Mucosa of descending colon (tissue), 3 donors: Measurements from ENCODE around the gene HECA. TPM values are rescaled to one million over a fixed set of nuclear protein-coding genes. Genes with fewer than 3 reads are reported as not detected.
"Not testable (repeated sequence)": the region's sequence is repeated elsewhere in the genome, so short reads cannot be mapped to it uniquely, and the experiment has no call there.

ENCODE experiments used
- ATAC-seq: fragments of 200-7000 bp; cut with Tn5 transposase; one replicate; pipeline ENCODE4 v1.9.1; 2020; ENCODE audit warnings: mild to moderate bottlenecking, moderate library complexity
- DNase-seq, 3 donors: peaks; one replicate each; pipeline ENCODE4 v3.0.0-alpha.2; 2020
- H3K36me3 ChIP-seq: fragments of 200-600 bp; one replicate; pipeline ENCODE4 v1.8.0; 2021; ENCODE audit warnings: low read depth, mild to moderate bottlenecking
- H3K4me1 ChIP-seq: fragments of 200-600 bp; one replicate; pipeline ENCODE4 v1.8.0; 2021; ENCODE audit warnings: low read depth, mild to moderate bottlenecking
- H3K4me3 ChIP-seq: fragments of 200-600 bp; one replicate; pipeline ENCODE4 v1.8.0; 2021; ENCODE audit warnings: mild to moderate bottlenecking
- H3K9me3 ChIP-seq: fragments of 200-600 bp; one replicate; pipeline ENCODE4 v1.8.0; 2021; ENCODE audit warnings: mild to moderate bottlenecking
- CTCF ChIP-seq: fragments of 200-600 bp; IDR thresholded peaks from one replicate; pipeline ENCODE4 v1.8.0; 2022; ENCODE audit warnings: antibody characterized with exemption, mild to moderate bottlenecking
- intact Hi-C, 2 donors: fragments of 100-400 bp; cut with DNase I in 1 of 2; cut with micrococcal nuclease in 1 of 2; formaldehyde crosslinking; loops; one replicate each; pipeline versions ENCODE4 v1.11.0 to v1.11.1; 2022; cut with DNase I, micrococcal nuclease
- total RNA-seq, 3 donors: library from RNA; stranded (reverse); fragmentation: NEBNext Ultra II Directional in 2 of 3; extraction: Animal tissue kit (Norgen Biotek cat#: 25700) in 2 of 3; gene quantifications; one replicate each; pipeline versions ENCODE4 v1.2.1 to v1.2.4, GENCODE V29; 2021 to 2023
- donor health status: DM: no; HTN: no; CAD: no; lungs with moderate emphysema.
- donor health status: DM: no; HTN: no; CAD: no.
- donor health status: DM: no; HTN: yes; CAD: no.

The HECA gene
- total RNA-seq, 3 donors from 2014 or later, result 30.8 to 43.2 (median 40.4) TPM

GRCh38 chr6:139219271-139219729 is 84.4 kb downstream of the HECA start:
- ATAC-seq (peak; percentile 100), DNase-seq (peak; percentile 76 to 84 (median 82))
- Histone ChIP-seq H3K4me1 (no peaks in the 10 kb centered on the region), H3K36me3 (no peaks in the 10 kb centered on the region), H3K4me3 (no peak overlapping the region), H3K9me3 (no peaks in the 10 kb centered on the region)
- peak; percentile 70 for TF ChIP-seq CTCF
- intact Hi-C loops, result loop anchor here in 1 of 2 donors (2.0 kb wide), 1 partner anchor 146 kb away; no protein-coding TSS in a partner anchor

GRCh38 chr6:139219746-139220145 is 84.9 kb downstream of the HECA start:
- TF ChIP-seq CTCF, result no peak
- ATAC-seq, result no peak
- Histone ChIP-seq H3K9me3 (no peaks in the 10 kb centered on the region), H3K36me3 (no peaks in the 10 kb centered on the region), H3K4me1 (no peaks in the 10 kb centered on the region), H3K4me3 (no peak overlapping the region)
- no peak for DNase-seq
- intact Hi-C loops, result loop anchor here in 1 of 2 donors (2.0 to 5.0 kb wide), 2 partner anchors 128 to 145 kb away; no protein-coding TSS in a partner anchor

GRCh38 chr6:139228387-139228786 is 93.5 kb downstream of the HECA start:
- H3K9me3 ChIP-seq, H3K4me1 ChIP-seq, ATAC-seq, intact Hi-C loops, H3K36me3 ChIP-seq, DNase-seq, H3K4me3 ChIP-seq: not testable (repeated sequence)

Other genes starting within 250 kb of the HECA start
- 10 to 100 TPM; 31.4 to 42.4 (median 33.6) TPM for gene REPS1, start 146.8 kb upstream of the HECA start, total RNA-seq
- 10 to 100 TPM; 36.2 to 98.5 (median 92.3) TPM for gene ABRACL, start 106.3 kb upstream of the HECA start, total RNA-seq
- gene TXLNB, start 156.9 kb downstream of the HECA start, total RNA-seq, result under 1 TPM; 0.29 to 0.89 (median 0.36) TPM
- gene CITED2, start 239.6 kb downstream of the HECA start, total RNA-seq, result 100 to 1,000 TPM in 1 of 3 donors, 10 to 100 TPM in 2; 73.9 to 103 (median 88.1) TPM